SK-N-SH (cell line): ENCODE measurements around the gene CCDC178. TPM values are rescaled to one million over a fixed set of nuclear protein-coding genes. Genes with fewer than 3 reads are reported as not detected.

Experiments
- CTCF ChIA-PET: fragments of 300-600, 350-600 bp; formaldehyde crosslinking; extraction: SDS; loops from one replicate; lab custom pipeline; 2021; lab: Yijun Ruan, JAX
- POLR2A ChIA-PET: fragments of 350-600 bp; sonication (Branson Sonifier 250); formaldehyde crosslinking; extraction: SDS; loops from one replicate; lab custom pipeline; 2020; ENCODE audit warnings: antibody characterized with exemption, inconsistent platforms; lab: Yijun Ruan, JAX
- DNase-seq: peaks from one replicate; pipeline ENCODE4 v3.0.0; 2012
- H2AFZ ChIP-seq: fragments of 200-600 bp; sonication (generic); 2 replicates; pipeline ENCODE4 v1.8.1; 2016; ENCODE audit warnings: antibody characterized with exemption, mild to moderate bottlenecking, low read depth
- H3F3A ChIP-seq: fragments of 200-600 bp; sonication (generic); replicated peaks from 2 replicates; pipeline ENCODE3; 2016; ENCODE audit warnings: antibody characterized with exemption, mild to moderate bottlenecking; ENCODE audit not compliant: insufficient read depth
- H3K27ac ChIP-seq, 2 experiments: fragments of 200-500 bp in 1 of 2; fragments of 200-600 bp in 1 of 2; sonication (Bioruptor generic) in 1 of 2; sonication (generic), shearing (Covaris generic) in 1 of 2; 2 replicates each; pipeline versions ENCODE4 v1.5.1 to v1.6.1; 2014 to 2016; ENCODE audit warnings: low read depth in 2 of 2, inconsistent platforms in 1 of 2, low read length in 1 of 2, mild to moderate bottlenecking in 1 of 2, mixed read lengths in 1 of 2
- H3K27me3 ChIP-seq: fragments of 200-600 bp; sonication (generic), shearing (Covaris generic); 2 replicates; pipeline ENCODE4 v1.6.1; 2016; ENCODE audit warnings: mixed run types; ENCODE audit not compliant: insufficient read depth
- H3K36me3 ChIP-seq, 2 experiments: fragments of 200-500 bp in 1 of 2; fragments of 200-600 bp in 1 of 2; sonication (Bioruptor generic) in 1 of 2; sonication (generic) in 1 of 2; replicated peaks in 1 of 2; 2 replicates each; pipeline versions ENCODE3 to v1.5.1; 2014 to 2016; ENCODE audit warnings: low read length in 1 of 2, mild to moderate bottlenecking in 1 of 2; ENCODE audit not compliant: insufficient read depth in 2 of 2, control insufficient read depth in 1 of 2
- H3K4me1 ChIP-seq, 2 experiments: fragments of 200-500 bp in 1 of 2; fragments of 200-600 bp in 1 of 2; sonication (Bioruptor generic) in 1 of 2; sonication (generic), shearing (Covaris generic) in 1 of 2; 2 replicates each; pipeline versions ENCODE4 v1.5.1 to v1.6.1; 2014 to 2016; ENCODE audit warnings: low read depth in 1 of 2, low read length in 1 of 2, mixed run types in 1 of 2; ENCODE audit not compliant: insufficient read depth in 2 of 2, control insufficient read depth in 1 of 2
- H3K4me2 ChIP-seq: fragments of 200-600 bp; sonication (generic), shearing (Covaris generic); 2 replicates; pipeline ENCODE4 v1.6.1; 2017; ENCODE audit warnings: mixed run types
- H3K4me3 ChIP-seq, 2 experiments: fragments of 200-500 bp in 1 of 2; fragments of 200-600 bp in 1 of 2; sonication (Bioruptor generic) in 1 of 2; sonication (generic), shearing (Covaris generic) in 1 of 2; 2 replicates each; pipeline versions ENCODE4 v1.5.1 to v1.8.1; 2014 to 2016; ENCODE audit warnings: low read depth in 2 of 2, inconsistent platforms in 1 of 2, low read length in 1 of 2, mild to moderate bottlenecking in 1 of 2, mixed read lengths in 1 of 2, moderate library complexity in 1 of 2
- H3K79me2 ChIP-seq: fragments of 200-600 bp; sonication (generic); 2 replicates; pipeline ENCODE4 v1.8.1; 2017; ENCODE audit warnings: mild to moderate bottlenecking; ENCODE audit not compliant: insufficient read depth
- H3K9ac ChIP-seq: fragments of 200-600 bp; sonication (generic); 2 replicates; pipeline ENCODE4 v1.6.1; 2017; ENCODE audit warnings: mixed run types
- H3K9me2 ChIP-seq: fragments of 200-600 bp; sonication (generic); 2 replicates; pipeline ENCODE4 v1.6.1; 2017; ENCODE audit warnings: mixed run types
- H3K9me3 ChIP-seq: fragments of 200-600 bp; sonication (generic); 2 replicates; pipeline ENCODE4 v1.6.1; 2017; ENCODE audit warnings: mixed run types, mild to moderate bottlenecking, moderate library complexity
- H4K20me1 ChIP-seq: fragments of 200-600 bp; sonication (generic); 2 replicates; pipeline ENCODE4 v1.6.1; 2017; ENCODE audit warnings: mild to moderate bottlenecking, mixed run types; ENCODE audit not compliant: insufficient read depth
- CHD2 ChIP-seq: fragments of 150-350 bp; IDR thresholded peaks from 2 replicates; pipeline ENCODE4 v1.6.1; 2018; ENCODE audit warnings: low read length; ENCODE audit not compliant: partially characterized antibody
- ELF1 ChIP-seq: IDR thresholded peaks from 2 replicates; pipeline ENCODE4 v1.4.0; 2012
- EZH2phosphoT487 ChIP-seq: fragments of 200-600 bp; sonication (generic); IDR thresholded peaks from 2 replicates; pipeline ENCODE4 v1.6.1; 2017; ENCODE audit warnings: low read depth, mixed run types, mild to moderate bottlenecking, antibody characterized with exemption, moderate library complexity, borderline replicate concordance
- FOXJ3 ChIP-seq: sonication (generic); formaldehyde crosslinking; IDR thresholded peaks from 2 replicates; pipeline ENCODE4 v1.5.1; 2020; ENCODE audit warnings: mild to moderate bottlenecking, missing genetic modification reagents
- GABPA ChIP-seq: IDR thresholded peaks from 2 replicates; pipeline ENCODE4 v1.4.0; 2012; ENCODE audit warnings: low read depth, mild to moderate bottlenecking
- GATA2 ChIP-seq: sonication (generic); formaldehyde crosslinking; IDR thresholded peaks from 2 replicates; pipeline ENCODE4 v1.5.0; 2020; ENCODE audit warnings: mild to moderate bottlenecking, missing genetic modification reagents
- MAX ChIP-seq: IDR thresholded peaks from 2 replicates; pipeline ENCODE4 v1.4.0; 2012; ENCODE audit warnings: low read depth
- MEF2A ChIP-seq: IDR thresholded peaks from 2 replicates; pipeline ENCODE4 v1.4.0; 2012; ENCODE audit warnings: low read depth, borderline replicate concordance
- MXI1 ChIP-seq: IDR thresholded peaks from 2 replicates; pipeline ENCODE4 v1.6.1; 2012; ENCODE audit warnings: mild to moderate bottlenecking, low read depth, low read length, improper control_type of control experiment
- PBX3 ChIP-seq: IDR thresholded peaks from 2 replicates; pipeline ENCODE4; 2012
- POLR2AphosphoS5 ChIP-seq: IDR thresholded peaks from 2 replicates; pipeline ENCODE4 v1.6.1; 2012; ENCODE audit warnings: low read depth, low read length
- RAD21 ChIP-seq: IDR thresholded peaks from 2 replicates; pipeline ENCODE4 v1.6.1; 2012; ENCODE audit warnings: mild to moderate bottlenecking, low read length
- SMC3 ChIP-seq: IDR thresholded peaks from 2 replicates; pipeline ENCODE4 v1.6.1; 2012; ENCODE audit warnings: low read depth, low read length, improper control_type of control experiment
- TAF1 ChIP-seq: IDR thresholded peaks from 2 replicates; pipeline ENCODE4 v1.6.1; 2012; ENCODE audit warnings: low read depth, mild to moderate bottlenecking, low read length, moderate library complexity, borderline replicate concordance
- TCF12 ChIP-seq: IDR thresholded peaks from 2 replicates; pipeline ENCODE4 v1.4.0; 2012
- USF2 ChIP-seq: fragments of 150-350 bp; IDR thresholded peaks from 2 replicates; pipeline ENCODE4 v1.6.1; 2017; ENCODE audit warnings: antibody characterized with exemption, low read length, low read depth, borderline replicate concordance
- YY1 ChIP-seq: IDR thresholded peaks from 2 replicates; pipeline ENCODE4 v1.4.0; 2012; ENCODE audit warnings: low read depth, mild to moderate bottlenecking
- WGBS: methylation state at CpG from one replicate; pipeline ENCODE4 v1.1.6; 2017; ENCODE audit warnings: low lambda C conversion rate; 5-methylcytosine and 5-hydroxymethylcytosine counted together
- polyA plus RNA-seq, 3 experiments: library from polyadenylated mRNA; depleted of rRNA; stranded (reverse); fragments of >200 nt; gene quantifications; 2 replicates each; pipeline ENCODE4 v1.2.3, GENCODE V29; 2012
- TF ChIP-seq, protein P1 (sequence below): IDR thresholded peaks from 2 replicates; pipeline ENCODE4 v1.4.0; 2012; ENCODE audit warnings: low read depth, borderline replicate concordance
- TF ChIP-seq, protein P2 (sequence below): fragments of 150-350 bp; IDR thresholded peaks from 2 replicates; pipeline ENCODE4 v1.6.1; 2016; ENCODE audit warnings: mild to moderate bottlenecking, low read depth, low read length

Gene CCDC178
- polyA plus RNA-seq, 1 of the 3 experiments (the other 2 are of a cell fraction) = not detected

GRCh38 chr18:32889615-32890593 lies 550.6 kb downstream of the CCDC178 start:
- no peak overlapping the region for H3K9ac ChIP-seq
- no peak overlapping the region for H3K4me3 ChIP-seq
- ChIA-PET CTCF (no interaction called here), POLR2A (no interaction called here)
- H2AFZ ChIP-seq = no peak overlapping the region
- no peaks in the 10 kb centered on the region for H3K79me2 ChIP-seq
- no peaks in the 10 kb centered on the region for H3K4me1 ChIP-seq
- H3K27me3 ChIP-seq = no peaks in the 10 kb centered on the region
- 83% methylated on average over 6 of the region's 8 CpGs for WGBS
- no peak overlapping the region for H3K27ac ChIP-seq
- no peak for DNase-seq
- no peak for TF ChIP-seq POLR2AphosphoS5
- TF ChIP-seq, protein P1, sequence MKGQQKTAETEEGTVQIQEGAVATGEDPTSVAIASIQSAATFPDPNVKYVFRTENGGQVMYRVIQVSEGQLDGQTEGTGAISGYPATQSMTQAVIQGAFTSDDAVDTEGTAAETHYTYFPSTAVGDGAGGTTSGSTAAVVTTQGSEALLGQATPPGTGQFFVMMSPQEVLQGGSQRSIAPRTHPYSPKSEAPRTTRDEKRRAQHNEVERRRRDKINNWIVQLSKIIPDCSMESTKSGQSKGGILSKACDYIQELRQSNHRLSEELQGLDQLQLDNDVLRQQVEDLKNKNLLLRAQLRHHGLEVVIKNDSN = no peak
- TF ChIP-seq MAX = no peak
- TF ChIP-seq EZH2phosphoT487 = no peak
- no peak for TF ChIP-seq TCF12
- TF ChIP-seq GABPA = no peak
- TF ChIP-seq TAF1 = no peak
- no peak for TF ChIP-seq CHD2
- TF ChIP-seq MEF2A = no peak
- TF ChIP-seq YY1 = no peak
- no peak for TF ChIP-seq RAD21
- no peaks in the 10 kb centered on the region for H4K20me1 ChIP-seq
- no peaks in the 10 kb centered on the region for H3F3A ChIP-seq
- no peak overlapping the region for H3K4me2 ChIP-seq
- no peaks in the 10 kb centered on the region for H3K9me3 ChIP-seq
- H3K36me3 ChIP-seq = no peaks in the 10 kb centered on the region
- H3K9me2 ChIP-seq = no peaks in the 10 kb centered on the region

- H3K4me1 ChIP-seq = no peaks in the 10 kb centered on the region
- DNase-seq = no peak
- no peak overlapping the region for H3K27ac ChIP-seq
- no peak overlapping the region for H3K4me2 ChIP-seq
- TF ChIP-seq, protein P2, sequence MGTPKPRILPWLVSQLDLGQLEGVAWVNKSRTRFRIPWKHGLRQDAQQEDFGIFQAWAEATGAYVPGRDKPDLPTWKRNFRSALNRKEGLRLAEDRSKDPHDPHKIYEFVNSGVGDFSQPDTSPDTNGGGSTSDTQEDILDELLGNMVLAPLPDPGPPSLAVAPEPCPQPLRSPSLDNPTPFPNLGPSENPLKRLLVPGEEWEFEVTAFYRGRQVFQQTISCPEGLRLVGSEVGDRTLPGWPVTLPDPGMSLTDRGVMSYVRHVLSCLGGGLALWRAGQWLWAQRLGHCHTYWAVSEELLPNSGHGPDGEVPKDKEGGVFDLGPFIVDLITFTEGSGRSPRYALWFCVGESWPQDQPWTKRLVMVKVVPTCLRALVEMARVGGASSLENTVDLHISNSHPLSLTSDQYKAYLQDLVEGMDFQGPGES = no peak
- TF ChIP-seq FOXJ3 (CRISPR knock-in tag) (no peak), PBX3 (no peak), MAX (no peak), ELF1 (no peak), GABPA (no peak), MXI1 (no peak), USF2 (no peak), SMC3 (no peak), EZH2phosphoT487 (no peak), GATA2 (CRISPR knock-in tag) (no peak)
- ChIA-PET CTCF (no interaction called here), POLR2A (no interaction called here)
- H3K9me2 ChIP-seq = no peaks in the 10 kb centered on the region
- H3K79me2 ChIP-seq = no peaks in the 10 kb centered on the region
- H3K36me3 ChIP-seq = no peaks in the 10 kb centered on the region
- H3K27me3 ChIP-seq = no peaks in the 10 kb centered on the region
- no peak overlapping the region for H2AFZ ChIP-seq
- WGBS = 55% methylated on average over 2 of the region's 2 CpGs
- no peaks in the 10 kb centered on the region for H4K20me1 ChIP-seq
- H3F3A ChIP-seq = no peaks in the 10 kb centered on the region
- H3K9ac ChIP-seq = no peak overlapping the region
- no peak overlapping the region for H3K4me3 ChIP-seq
- H3K9me3 ChIP-seq = no peaks in the 10 kb centered on the region
Measured at GRCh38 chr18:32888306-32888705, 552.2 kb downstream of the CCDC178 start.
